Epithelial cell of proximal tubule (primary cell): ENCODE measurements around the gene AGPAT4. TPM values are rescaled to one million over a fixed set of nuclear protein-coding genes. Genes with fewer than 3 reads are reported as not detected.

Experiments
- DNase-seq: peaks from one replicate; pipeline ENCODE4 v3.0.0-alpha.2; 2011; ENCODE audit warnings: low read depth
- H3K4me3 ChIP-seq: 2 replicates; pipeline ENCODE4 v1.5.1; 2011; ENCODE audit warnings: low read depth, mild to moderate bottlenecking, low read length
- CTCF ChIP-seq: conservative IDR thresholded peaks from 2 replicates; pipeline ENCODE4 v1.5.1; 2012; ENCODE audit warnings: low read depth, mild to moderate bottlenecking, low read length
- total RNA-seq: library from RNA; depleted of rRNA; stranded (reverse); fragments of >200 nt; gene quantifications from 2 replicates; pipeline ENCODE4 v1.2.3, GENCODE V29; 2015

AGPAT4 gene
- total RNA-seq, 1 donor from 2014 or later = 12.2 TPM

DNA sequence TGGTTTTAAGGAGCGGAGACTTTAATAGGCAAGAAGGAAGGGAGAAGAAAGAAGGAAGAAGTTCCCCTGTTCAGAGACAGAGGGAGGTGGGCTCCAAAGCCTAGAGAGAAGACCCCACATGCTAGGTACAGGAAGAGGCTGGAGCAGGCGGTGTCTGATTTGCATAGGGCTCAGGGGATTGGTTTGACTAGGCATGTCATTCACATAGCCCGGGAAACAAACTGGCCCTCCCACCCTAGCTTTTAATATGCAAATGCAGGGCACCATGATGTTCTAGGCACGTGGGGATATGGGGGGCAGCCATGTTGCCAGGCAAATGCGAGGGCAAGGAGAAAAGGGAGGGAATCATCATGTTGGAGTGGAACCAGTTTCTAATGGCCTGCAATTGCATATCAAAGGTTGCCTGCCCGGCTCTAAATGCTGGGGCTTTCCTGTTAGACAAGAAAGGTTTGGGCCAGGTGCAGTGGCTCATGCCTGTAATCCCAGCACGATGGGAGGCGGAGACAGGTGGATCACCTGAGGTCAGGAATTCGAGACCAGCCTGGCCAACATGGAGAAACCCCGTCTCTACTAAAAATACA is 34.3 kb upstream of the AGPAT4 start:
- DNase-seq = no peak
- no peak for TF ChIP-seq CTCF
- no peak overlapping the region for H3K4me3 ChIP-seq

DNA sequence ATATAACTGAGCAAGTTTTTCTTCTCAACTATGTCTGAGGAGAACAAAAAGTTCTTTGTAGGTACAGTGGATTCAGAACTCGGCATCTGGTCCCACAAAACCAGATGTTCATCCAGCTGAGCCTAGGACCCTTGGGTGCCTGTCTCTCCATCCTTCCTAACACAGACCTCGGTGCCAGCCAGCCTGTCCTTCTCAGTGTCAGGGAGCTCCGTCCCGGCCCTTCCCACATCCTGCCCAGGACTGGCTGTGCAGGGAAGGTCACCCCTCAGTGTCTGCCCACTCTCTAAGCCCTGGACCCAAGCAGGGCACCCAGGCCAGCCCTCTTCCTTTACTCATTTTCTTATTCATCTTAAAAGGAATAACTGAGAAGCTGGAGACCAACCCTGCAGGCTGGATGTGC is 32.0 kb upstream of the AGPAT4 start:
- H3K4me3 ChIP-seq = no peak overlapping the region
- no peak for TF ChIP-seq CTCF
- DNase-seq = no peak

GRCh38 chr6:161303628-161304340 is 29.9 kb upstream of the AGPAT4 start:
- no peak for DNase-seq
- TF ChIP-seq CTCF = no peak
- H3K4me3 ChIP-seq = no peak overlapping the region

DNA sequence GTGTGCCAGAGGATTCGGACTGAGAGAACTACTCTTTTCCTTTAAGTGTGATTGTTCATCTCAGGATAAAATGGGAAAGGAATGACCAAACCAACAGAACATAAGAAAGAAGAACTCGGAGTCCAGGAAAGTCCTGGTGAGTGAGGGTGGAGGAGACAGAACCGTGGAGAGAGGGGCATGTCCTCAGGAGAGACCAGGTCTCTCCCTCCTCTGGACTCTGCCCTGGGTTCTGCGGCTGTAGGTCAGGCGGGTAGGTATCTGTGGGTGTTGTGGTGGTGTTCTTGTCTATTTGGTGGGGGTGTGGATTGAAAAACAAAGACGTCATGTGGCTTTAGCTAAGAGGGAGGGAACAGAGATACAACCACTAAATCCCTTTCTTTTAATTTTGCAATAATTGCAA is 29.1 kb upstream of the AGPAT4 start:
- H3K4me3 ChIP-seq = no peak overlapping the region
- no peak for DNase-seq
- no peak for TF ChIP-seq CTCF

- DNase-seq = no peak
- TF ChIP-seq CTCF = no peak
- H3K4me3 ChIP-seq = no peak overlapping the region
These were observed 27.5 kb upstream of the AGPAT4 start for GRCh38 chr6:161301338-161301737.

- H3K4me3 ChIP-seq = no peak overlapping the region
- no peak for DNase-seq
- TF ChIP-seq CTCF = no peak
These were observed 27.0 kb upstream of the AGPAT4 start for GRCh38 chr6:161300823-161301222.

DNA sequence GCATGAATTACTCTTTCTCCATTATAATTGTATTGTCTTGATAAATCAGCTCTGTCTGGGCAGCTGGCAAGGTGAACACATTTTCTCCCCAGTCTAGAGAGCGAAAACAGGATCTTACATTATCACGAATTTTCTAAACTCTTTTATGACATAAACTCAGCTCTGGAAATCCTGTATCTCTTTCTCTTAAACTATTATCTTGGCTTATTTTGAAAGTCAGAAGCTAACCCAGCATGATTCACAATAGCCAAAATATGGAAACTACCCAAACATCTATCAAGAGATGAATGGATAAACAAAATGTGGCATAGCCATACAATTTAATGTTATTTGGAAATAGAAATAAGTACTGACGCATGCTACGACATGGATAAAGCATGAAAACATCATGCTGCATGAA is 25.9 kb upstream of the AGPAT4 start:
- no peak overlapping the region for H3K4me3 ChIP-seq
- DNase-seq = no peak
- no peak for TF ChIP-seq CTCF
